ENCODE measurements around the gene FMNL2.

Gene FMNL2

GRCh38 chr2:152646264-152646663 is 311.3 kb downstream of the FMNL2 start:
- TF ChIP-seq CTCF (IDR thresholded peaks at IDR 0.05), result no peak
- DNase-seq (ENCODE audit: low spot score), result no peak
- peak overlapping the region in 1 of 2 donors; percentile 18 for H3K27ac ChIP-seq
- H3K4me3 ChIP-seq, result no peak overlapping the region

- no peak overlapping the region for H3K4me3 ChIP-seq
- H3K27ac ChIP-seq, result peak overlapping the region in 1 of 2 donors; percentile 18
- DNase-seq (ENCODE audit: low spot score), result no peak
- TF ChIP-seq CTCF (IDR thresholded peaks at IDR 0.05), result no peak
These were observed 311.8 kb downstream of the FMNL2 start for GRCh38 chr2:152646775-152647174.

- H3K27ac ChIP-seq, result peak overlapping the region in 1 of 2 donors; percentile 38
- DNase-seq (ENCODE audit: low spot score), result no peak
- H3K4me3 ChIP-seq, result no peak overlapping the region
- no peak for TF ChIP-seq CTCF (IDR thresholded peaks at IDR 0.05)
These were observed 312.6 kb downstream of the FMNL2 start for GRCh38 chr2:152647552-152647951.

- no peak for TF ChIP-seq CTCF (IDR thresholded peaks at IDR 0.05)
- no peak for DNase-seq (ENCODE audit: low spot score)
- Histone ChIP-seq H3K27ac (no peak overlapping the region), H3K4me3 (no peak overlapping the region)
These were observed 313.4 kb downstream of the FMNL2 start for GRCh38 chr2:152648336-152648735.

- Histone ChIP-seq H3K4me3 (no peak overlapping the region), H3K27ac (no peak overlapping the region)
- DNase-seq (ENCODE audit: low spot score), result no peak
- TF ChIP-seq CTCF (IDR thresholded peaks at IDR 0.05), result no peak
These were observed 315.0 kb downstream of the FMNL2 start for GRCh38 chr2:152649997-152650396.

GRCh38 chr2:152650768-152651371 is 315.9 kb downstream of the FMNL2 start:
- Histone ChIP-seq H3K27ac (no peak overlapping the region), H3K4me3 (no peak overlapping the region)
- TF ChIP-seq CTCF (IDR thresholded peaks at IDR 0.05), result no peak
- no peak for DNase-seq (ENCODE audit: low spot score)

GRCh38 chr2:152651834-152652233 is 316.9 kb downstream of the FMNL2 start:
- DNase-seq (ENCODE audit: low spot score), result no peak
- no peak for TF ChIP-seq CTCF (IDR thresholded peaks at IDR 0.05)
- Histone ChIP-seq H3K4me3 (no peak overlapping the region), H3K27ac (no peak overlapping the region)
